Transverse colon (tissue), 4 donors: ENCODE data around the gene METRNL. TPM values are rescaled to one million over a fixed set of nuclear protein-coding genes. Genes with fewer than 3 reads are reported as not detected.

Experiments used
- DNase-seq: peaks from one replicate; pipeline ENCODE4 v3.0.0-alpha.2; 2019
- H3K27ac ChIP-seq, 4 donors: fragments of 200-600 bp; sonication (generic); 2 replicates each; pipeline ENCODE4 v1.5.1; 2016 to 2018; ENCODE audit warnings: inconsistent platforms in 4 of 4
- H3K27me3 ChIP-seq: fragments of 200-600 bp; sonication (generic); 2 replicates; pipeline ENCODE4 v1.5.1; 2017; ENCODE audit warnings: inconsistent platforms
- H3K36me3 ChIP-seq, 4 donors: fragments of 200-600 bp; sonication (generic); 2 replicates each; pipeline ENCODE4 v1.5.1; 2017 to 2019; ENCODE audit warnings: inconsistent platforms in 4 of 4
- H3K4me1 ChIP-seq, 4 donors: fragments of 200-600 bp; sonication (generic); 2 replicates each; pipeline ENCODE4 v1.5.1; 2017 to 2020; ENCODE audit warnings: inconsistent platforms in 4 of 4
- H3K4me3 ChIP-seq, 4 donors: fragments of 200-600 bp; sonication (generic); 1 replicate in 1 of 4; 2 replicates in 3 of 4; pipeline versions ENCODE4 v1.5.1 to v1.6.1; 2017 to 2019; ENCODE audit warnings: inconsistent platforms in 4 of 4
- H3K9me3 ChIP-seq, 2 donors: fragments of 200-600 bp; sonication (generic); 2 replicates each; pipeline ENCODE4 v1.5.1; 2017 to 2019; ENCODE audit warnings: inconsistent platforms in 2 of 2
- EP300 ChIP-seq: sonication (generic); formaldehyde crosslinking; IDR thresholded peaks from one replicate; pipeline ENCODE4 v1.6.1; 2017; ENCODE audit warnings: antibody characterized with exemption, low read depth
- POLR2A ChIP-seq: fragments of 450-650 bp; IDR thresholded peaks from one replicate; pipeline ENCODE4 v1.6.1; 2016; ENCODE audit warnings: antibody characterized with exemption, mild to moderate bottlenecking, moderate library complexity
- POLR2AphosphoS5 ChIP-seq, 3 donors: sonication (generic); formaldehyde crosslinking; IDR thresholded peaks; one replicate each; pipeline ENCODE4 v1.6.1; 2016; ENCODE audit warnings: antibody characterized with exemption in 3 of 3
- whole genome bisulfite sequencing, 2 donors: methylation state at CpG; one replicate each; pipeline ENCODE4 v1.1.5; 2018; ENCODE audit warnings: low coverage in 1 of 2; 5-methylcytosine and 5-hydroxymethylcytosine counted together
- in situ Hi-C, 4 donors: fragments of 200-750 bp; cut with MboI; loops; one replicate each; pipeline versions ENCODE4 v1.15.0 to v1.15.1; 2017; ENCODE audit warnings: low sequenced_read_pairs in 3 of 4, low pct_ligation_motif_present in 1 of 4, low pct_unique_long_range_greater_than_20kb in 1 of 4
- intact Hi-C: fragments of 100-400 bp; cut with DNase I; formaldehyde crosslinking; loops from one replicate; pipeline ENCODE4 v1.15.1; 2023; ENCODE audit warnings: low total_unique reads
- total RNA-seq, 4 donors: library from RNA; depleted of rRNA; stranded (reverse); fragments of >200 nt; gene quantifications; one replicate each; pipeline ENCODE4 v1.1.0, GENCODE V29; 2016
- TF ChIP-seq, protein P1 (sequence below), 5 experiments: fragments of 200-600 bp in 3 of 5; fragments of 450-650 bp in 2 of 5; sonication (generic) in 3 of 5; IDR thresholded peaks; 1 replicate in 2 of 5; 2 replicates in 3 of 5; pipeline ENCODE4 v1.5.1; 2016 to 2017; ENCODE audit warnings: antibody characterized with exemption in 5 of 5, inconsistent platforms in 3 of 5, mild to moderate bottlenecking in 2 of 5, moderate library complexity in 1 of 5

METRNL gene
- total RNA-seq, 4 donors from 2014 or later, result 46.8 to 325 (median 112) TPM

DNA sequence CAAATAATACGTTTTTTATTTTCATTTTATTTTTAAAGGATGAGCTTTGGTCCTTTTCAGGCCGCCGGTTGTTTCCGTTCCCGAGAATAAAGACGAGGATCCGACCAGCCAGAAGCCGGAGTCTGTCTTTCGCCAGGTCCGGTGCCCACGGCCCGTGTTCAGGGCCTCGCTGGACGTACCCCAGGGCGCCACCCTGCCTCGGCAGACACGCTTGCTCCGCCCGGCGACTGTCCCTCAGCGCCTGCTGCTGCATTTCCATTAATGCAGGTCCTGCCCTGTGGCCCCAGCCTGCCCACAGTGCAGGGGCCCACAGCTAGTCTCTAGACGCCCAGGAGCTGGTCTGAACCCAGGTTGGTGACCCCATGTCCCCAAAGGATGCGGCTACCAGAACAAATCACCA is 15.6 kb downstream of the METRNL start:
- Histone ChIP-seq H3K27me3 (peaks cover 17% of the 10 kb centered on the region), H3K4me3 (no peak overlapping the region), H3K27ac (no peak overlapping the region), H3K36me3 (peaks cover 0 to 24% (median 9%) of the 10 kb centered on the region in 4 donors), H3K4me1 (peaks cover 27 to 48% (median 42%) of the 10 kb centered on the region in 4 donors), H3K9me3 (no peaks in the 10 kb centered on the region)
- DNase-seq, result no peak
- TF ChIP-seq, protein P1, sequence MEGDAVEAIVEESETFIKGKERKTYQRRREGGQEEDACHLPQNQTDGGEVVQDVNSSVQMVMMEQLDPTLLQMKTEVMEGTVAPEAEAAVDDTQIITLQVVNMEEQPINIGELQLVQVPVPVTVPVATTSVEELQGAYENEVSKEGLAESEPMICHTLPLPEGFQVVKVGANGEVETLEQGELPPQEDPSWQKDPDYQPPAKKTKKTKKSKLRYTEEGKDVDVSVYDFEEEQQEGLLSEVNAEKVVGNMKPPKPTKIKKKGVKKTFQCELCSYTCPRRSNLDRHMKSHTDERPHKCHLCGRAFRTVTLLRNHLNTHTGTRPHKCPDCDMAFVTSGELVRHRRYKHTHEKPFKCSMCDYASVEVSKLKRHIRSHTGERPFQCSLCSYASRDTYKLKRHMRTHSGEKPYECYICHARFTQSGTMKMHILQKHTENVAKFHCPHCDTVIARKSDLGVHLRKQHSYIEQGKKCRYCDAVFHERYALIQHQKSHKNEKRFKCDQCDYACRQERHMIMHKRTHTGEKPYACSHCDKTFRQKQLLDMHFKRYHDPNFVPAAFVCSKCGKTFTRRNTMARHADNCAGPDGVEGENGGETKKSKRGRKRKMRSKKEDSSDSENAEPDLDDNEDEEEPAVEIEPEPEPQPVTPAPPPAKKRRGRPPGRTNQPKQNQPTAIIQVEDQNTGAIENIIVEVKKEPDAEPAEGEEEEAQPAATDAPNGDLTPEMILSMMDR (IDR thresholded peaks at IDR 0.05), result no peak
- no peak for TF ChIP-seq POLR2AphosphoS5 (IDR thresholded peaks at IDR 0.05)
- TF ChIP-seq EP300, result no peak
- no peak for TF ChIP-seq POLR2A
- in situ Hi-C loops, result no loop called here
- intact Hi-C loops, result no loop called here
- 68 to 92% methylated on average over 6 to 23 of the region's 23 CpGs for WGBS, 2 donors

DNA sequence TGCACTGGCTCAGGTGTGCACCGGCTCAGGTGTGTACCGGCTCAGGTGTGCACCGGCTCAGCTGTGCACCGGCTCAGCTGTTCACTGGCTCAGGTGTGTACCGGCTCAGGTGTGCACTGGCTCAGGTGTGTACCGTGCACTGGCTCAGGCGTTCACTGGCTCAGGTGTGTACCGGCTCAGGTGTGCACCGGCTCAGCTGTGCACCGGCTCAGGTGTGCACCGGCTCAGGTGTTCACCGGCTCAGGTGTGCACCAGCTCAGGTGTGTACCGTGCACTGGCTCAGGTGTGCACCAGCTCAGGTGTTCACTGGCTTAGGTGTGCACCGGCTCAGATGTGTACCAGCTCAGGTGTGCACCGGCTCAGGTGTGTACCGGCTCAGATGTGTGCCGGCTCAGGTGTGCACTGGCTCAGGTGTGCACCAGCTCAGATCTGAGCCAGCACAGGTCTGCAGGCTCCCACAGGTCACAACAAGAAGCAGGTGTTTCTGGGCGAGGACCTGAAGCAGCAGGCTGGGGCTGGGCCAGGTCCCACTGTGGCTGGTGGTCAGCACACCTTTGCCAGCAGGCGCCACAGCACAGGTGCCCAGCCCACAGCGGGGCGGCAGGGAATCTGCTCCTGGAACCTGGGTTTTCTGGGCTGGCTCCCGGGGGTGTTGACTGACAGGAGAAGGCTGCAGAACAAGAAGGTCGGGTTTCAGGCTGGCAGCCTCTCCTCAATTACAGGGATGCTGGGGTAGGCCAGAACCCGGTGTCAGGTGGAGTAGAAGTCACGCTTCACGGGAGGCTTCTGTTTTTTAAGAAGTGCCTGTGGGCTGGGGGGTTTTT is 17.2 kb downstream of the METRNL start:
- TF ChIP-seq POLR2AphosphoS5 (IDR thresholded peaks at IDR 0.05) (no peak), EP300 (no peak), POLR2A (no peak)
- TF ChIP-seq, protein P1 (IDR thresholded peaks at IDR 0.05), result no peak
- intact Hi-C loops (no loop called here), in situ Hi-C loops (no loop called here)
- Histone ChIP-seq H3K27me3 (peaks cover 19% of the 10 kb centered on the region), H3K4me3 (no peak overlapping the region), H3K4me1 (peaks cover 27 to 49% (median 42%) of the 10 kb centered on the region in 4 donors), H3K9me3 (no peaks in the 10 kb centered on the region), H3K36me3 (peaks cover 0 to 24% (median 9%) of the 10 kb centered on the region in 4 donors), H3K27ac (no peak overlapping the region)
- peak; percentile 61 for DNase-seq
- WGBS, 2 donors, result 60 to 69% methylated on average over 1 to 21 of the region's 26 CpGs

DNA sequence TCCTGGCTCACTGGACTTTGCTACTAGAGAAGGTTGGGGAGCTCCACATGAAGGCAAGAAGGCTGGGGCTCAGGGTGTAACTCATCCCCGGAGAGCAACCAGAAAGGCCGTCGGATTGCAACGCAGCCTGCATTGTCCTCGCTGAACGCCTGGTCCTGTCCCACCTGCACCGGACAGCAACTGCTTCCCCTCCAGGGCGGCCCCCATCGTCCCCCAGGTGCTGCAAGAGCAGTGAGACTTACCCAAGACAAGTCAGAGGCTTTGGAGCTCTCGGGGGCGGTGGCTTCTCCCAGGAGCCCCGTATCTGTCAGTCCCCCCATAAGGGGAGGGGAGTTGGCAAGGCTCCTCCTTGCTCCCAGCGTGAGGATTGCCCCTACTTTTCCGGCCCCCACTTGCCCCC is 18.4 kb downstream of the METRNL start:
- H3K4me1 ChIP-seq, result peaks cover 27 to 46% (median 37%) of the 10 kb centered on the region in 4 donors
- WGBS, 2 donors, result 72% methylated on average over 14 of the region's 14 CpGs; no CpG with 5 or more reads in 1 of the 2 donors
- no peak for TF ChIP-seq POLR2AphosphoS5 (IDR thresholded peaks at IDR 0.05)
- TF ChIP-seq POLR2A, result no peak
- TF ChIP-seq EP300, result no peak
- TF ChIP-seq, protein P1 (IDR thresholded peaks at IDR 0.05), result no peak
- no peak for DNase-seq
- no peak overlapping the region for H3K4me3 ChIP-seq
- in situ Hi-C loops (no loop called here), intact Hi-C loops (no loop called here)
- H3K9me3 ChIP-seq, result no peaks in the 10 kb centered on the region
- H3K27me3 ChIP-seq, result peaks cover 19% of the 10 kb centered on the region
- no peak overlapping the region for H3K27ac ChIP-seq
- peaks cover 0 to 24% (median 9%) of the 10 kb centered on the region in 4 donors for H3K36me3 ChIP-seq

DNA sequence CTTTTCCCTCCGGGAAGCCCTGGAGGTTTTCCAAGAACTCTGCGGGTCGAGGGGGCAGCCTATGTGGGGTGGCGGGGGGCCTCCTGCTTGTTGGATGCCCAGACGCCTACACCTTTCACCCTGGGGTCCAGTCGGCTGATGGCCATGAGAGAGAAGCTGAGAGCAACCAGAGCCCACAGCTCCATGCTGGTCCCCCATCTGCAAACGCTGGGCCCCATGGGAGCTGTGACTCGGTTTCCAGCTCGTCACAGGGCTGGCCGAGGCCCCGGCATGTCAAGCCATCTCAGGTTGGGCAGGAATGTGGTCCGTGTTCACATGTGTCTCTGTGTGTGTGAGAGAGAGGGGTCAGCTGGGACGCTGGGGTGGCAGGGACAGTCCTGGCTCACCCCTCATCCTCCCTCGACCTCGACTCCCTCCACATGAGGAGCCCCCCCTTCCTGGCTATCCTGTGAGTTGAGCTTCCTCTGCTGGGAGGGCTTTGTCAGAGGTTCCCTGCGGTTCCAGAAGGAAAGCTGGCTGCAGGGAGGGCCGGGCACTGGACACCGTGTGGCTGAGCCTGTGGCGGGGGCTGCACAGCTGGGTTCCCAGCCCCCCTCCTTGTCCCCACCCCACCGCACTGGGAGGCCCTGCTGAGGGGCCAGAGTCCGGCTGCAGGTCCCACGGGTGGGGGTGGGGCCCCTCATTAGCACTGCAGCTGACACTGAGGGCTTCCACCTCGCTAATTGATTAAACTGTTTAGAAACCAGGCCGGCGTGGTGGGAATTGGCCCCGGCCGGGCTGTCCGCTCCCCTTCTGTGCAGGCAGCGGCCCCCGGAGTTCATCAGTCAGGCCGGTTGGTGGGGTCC is 19.1 kb downstream of the METRNL start:
- H3K4me1 ChIP-seq, result peaks cover 27 to 46% (median 35%) of the 10 kb centered on the region in 4 donors
- in situ Hi-C loops (no loop called here), intact Hi-C loops (no loop called here)
- no peak overlapping the region for H3K4me3 ChIP-seq
- peaks cover 0 to 21% (median 9%) of the 10 kb centered on the region in 4 donors for H3K36me3 ChIP-seq
- no peak for TF ChIP-seq EP300
- TF ChIP-seq POLR2AphosphoS5 (IDR thresholded peaks at IDR 0.05), result peak in 1 of 3 donors; percentile 28
- TF ChIP-seq, protein P1 (IDR thresholded peaks at IDR 0.05), result no peak
- TF ChIP-seq POLR2A, result peak; percentile 11
- no peaks in the 10 kb centered on the region for H3K9me3 ChIP-seq
- 53% methylated on average over 27 of the region's 31 CpGs; no CpG with 5 or more reads in 1 of the 2 donors for WGBS, 2 donors
- H3K27ac ChIP-seq, result peak overlapping the region in 1 of 4 donors; percentile 36
- DNase-seq, result no peak
- H3K27me3 ChIP-seq, result peaks cover 19% of the 10 kb centered on the region
